Dedifferentiated amniotic fluid mesenchymal stem cell (primary cell): ENCODE results near the gene ELOVL7.
"Not testable (repeated sequence)": the region's sequence is repeated elsewhere in the genome, so short reads cannot be mapped to it uniquely, and the experiment has no call there.

Experiments used
- DNase-seq: peaks from one replicate; pipeline ENCODE4 v3.0.0-alpha.2; 2016; ENCODE audit errors: extremely low spot score

The ELOVL7 gene

DNA sequence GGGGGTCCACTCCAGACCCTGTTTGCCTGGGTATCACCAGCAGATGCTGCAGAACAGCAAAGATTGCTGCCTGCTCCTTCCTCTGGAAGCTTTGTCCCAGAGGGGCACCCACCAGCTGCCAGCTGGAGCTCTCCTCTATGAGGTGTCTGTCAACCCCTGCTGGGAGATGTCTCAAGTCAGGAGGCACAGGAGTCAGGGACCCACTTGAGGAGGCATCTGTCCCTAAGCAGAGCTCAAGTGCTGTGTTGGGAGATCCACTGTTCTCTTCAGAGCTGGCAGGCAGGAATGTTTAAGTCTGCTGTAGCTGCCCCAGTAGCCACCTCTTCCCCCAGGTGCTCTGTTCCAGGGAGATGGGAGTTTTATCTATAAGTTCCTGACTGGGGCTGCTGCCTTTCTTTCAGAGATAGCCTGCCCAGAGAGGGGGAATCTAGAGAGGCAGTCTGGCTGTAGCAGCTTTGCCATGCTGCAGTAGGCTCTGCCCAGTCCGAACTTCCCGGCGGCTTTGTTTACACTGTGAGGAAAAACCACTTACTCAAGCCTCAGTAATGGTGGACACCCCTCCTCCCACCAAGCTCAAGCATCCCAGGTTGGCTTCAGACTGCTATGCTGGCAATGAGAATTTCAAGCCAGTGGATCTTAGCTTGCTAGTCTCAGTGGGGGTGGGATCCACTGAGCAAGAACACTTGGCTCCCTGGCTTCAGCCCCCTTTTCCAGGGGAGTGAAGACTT, 128.7 kb downstream of the ELOVL7 start:
- DNase-seq, result not testable (repeated sequence)

DNA sequence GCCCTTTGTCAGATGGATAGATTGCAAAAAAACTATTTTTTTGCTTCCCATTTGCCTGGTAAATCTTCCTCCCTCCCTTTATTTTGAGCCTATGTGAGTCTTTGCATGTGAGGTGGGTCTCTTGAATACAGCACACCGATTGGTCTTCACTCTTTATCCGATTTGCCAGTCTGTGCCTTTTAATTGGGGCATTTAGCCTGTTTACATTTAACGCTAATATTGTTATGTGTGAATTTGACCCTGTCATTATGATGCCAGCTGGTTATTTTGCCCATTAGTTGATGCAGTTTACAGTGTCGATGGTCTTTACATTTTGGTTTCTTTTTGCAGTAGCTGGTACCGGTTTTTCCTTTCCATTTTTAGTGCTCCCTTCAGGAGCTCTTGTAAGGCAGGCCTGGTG, 131.1 kb downstream of the ELOVL7 start:
- no peak for DNase-seq

DNA sequence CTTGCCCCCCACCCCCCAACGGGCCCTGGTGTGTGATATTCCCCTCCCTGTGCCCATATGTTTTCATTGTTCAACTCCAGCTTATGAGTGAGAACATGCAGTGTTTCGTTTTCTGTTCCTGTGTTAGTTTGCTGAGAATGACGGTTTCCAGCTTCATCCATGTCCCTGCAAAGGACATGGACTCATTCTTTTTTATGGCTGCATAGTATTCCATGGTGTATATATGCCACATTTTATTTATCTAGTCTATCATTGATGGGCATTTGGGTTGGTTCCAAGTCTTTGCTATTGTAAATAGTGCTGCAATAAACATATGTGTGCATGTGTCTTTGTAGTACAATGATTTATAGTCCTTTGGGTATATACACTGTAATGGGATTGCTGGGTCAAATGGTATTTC, 132.2 kb downstream of the ELOVL7 start:
- DNase-seq, result not testable (repeated sequence)

DNA sequence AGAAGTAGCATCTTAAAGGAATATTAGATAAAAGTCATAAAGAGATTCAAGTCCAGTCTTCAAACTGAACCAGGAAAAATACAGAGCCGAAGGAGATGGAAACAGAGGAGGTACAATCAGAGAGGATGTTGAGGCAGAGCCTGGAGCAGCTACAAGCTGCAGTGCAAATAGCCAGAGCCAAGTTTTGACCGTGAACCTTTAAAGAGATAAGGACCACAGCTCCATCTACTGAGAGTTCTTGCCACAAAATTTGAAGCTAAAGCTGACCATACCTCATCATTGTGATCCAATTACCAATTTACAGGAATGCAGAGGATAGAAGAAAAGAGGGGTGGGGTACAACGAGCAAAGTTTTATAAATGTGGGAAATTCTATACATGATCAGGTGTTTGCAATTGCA, 133.7 kb downstream of the ELOVL7 start:
- no peak for DNase-seq

DNA sequence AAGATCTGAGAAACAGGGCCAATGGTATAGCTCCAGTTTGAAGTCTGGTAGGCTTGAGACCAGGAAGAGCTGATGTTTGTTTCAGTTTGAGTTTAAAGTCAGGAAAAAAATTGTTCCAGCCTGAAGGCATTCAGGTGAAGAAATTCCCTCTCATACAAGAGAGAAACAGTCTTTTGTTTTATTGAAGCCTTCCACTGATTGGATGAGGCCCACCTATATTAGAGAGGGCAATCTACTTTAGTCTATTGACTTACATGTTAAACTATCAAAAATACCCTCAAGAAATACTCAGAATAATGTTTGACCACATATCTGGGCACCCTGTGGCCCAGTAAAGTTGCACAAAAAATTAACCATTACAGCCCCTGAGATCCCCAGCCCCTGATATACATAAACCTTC, 138.9 kb downstream of the ELOVL7 start:
- DNase-seq, result no peak

DNA sequence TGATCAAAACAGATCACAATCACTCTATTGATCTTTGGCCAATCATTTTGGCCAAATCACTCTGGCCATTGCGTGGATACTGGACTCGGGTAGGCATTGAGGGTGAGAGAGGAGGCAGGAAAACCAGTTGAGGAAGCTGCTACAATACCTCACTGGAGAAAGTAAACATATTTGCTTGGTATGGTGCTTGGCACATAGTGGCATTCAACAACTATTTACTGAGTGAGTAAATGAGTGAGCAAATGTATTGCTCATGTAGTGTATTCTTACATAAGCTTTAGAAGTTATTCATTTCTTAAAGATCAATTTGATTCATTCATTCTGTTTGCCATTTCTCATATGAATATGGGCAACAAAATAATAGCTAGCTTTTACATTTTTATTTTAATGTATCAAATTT, 140.1 kb downstream of the ELOVL7 start:
- no peak for DNase-seq
